Osteoblast (primary cell): ENCODE results near the gene CHSY3. TPM values are rescaled to one million over a fixed set of nuclear protein-coding genes. Genes with fewer than 3 reads are reported as not detected.

Experiments
- DNase-seq: peaks from one replicate; pipeline ENCODE4 v3.0.0; 2011; ENCODE audit warnings: low spot score, mixed read lengths; ENCODE audit not compliant: insufficient read length; ENCODE audit errors: missing footprints
- H2AFZ ChIP-seq: 2 replicates; pipeline ENCODE4 v1.6.0; 2011; ENCODE audit warnings: mild to moderate bottlenecking, low read length
- H3K27ac ChIP-seq: 2 replicates; pipeline ENCODE4 v1.5.1; 2011; ENCODE audit warnings: mild to moderate bottlenecking, low read depth, low read length, moderate library complexity
- H3K27me3 ChIP-seq: 2 replicates; pipeline ENCODE4 v1.6.0; 2012; ENCODE audit warnings: mild to moderate bottlenecking, control low read depth, inconsistent platforms, low read length, moderate library complexity; ENCODE audit not compliant: insufficient read depth
- H3K36me3 ChIP-seq: 2 replicates; pipeline ENCODE4 v1.5.1; 2011; ENCODE audit warnings: mild to moderate bottlenecking, low read length, control low read depth, moderate library complexity; ENCODE audit not compliant: insufficient read depth
- H3K4me1 ChIP-seq: 2 replicates; pipeline ENCODE4 v1.5.1; 2011; ENCODE audit warnings: mild to moderate bottlenecking, low read length, control low read depth, moderate library complexity; ENCODE audit not compliant: insufficient read depth
- H3K4me2 ChIP-seq: 2 replicates; pipeline ENCODE4 v1.6.0; 2011; ENCODE audit warnings: mild to moderate bottlenecking, low read length; ENCODE audit not compliant: insufficient read depth
- H3K4me3 ChIP-seq: fragments of 200-600 bp; sonication (generic); 3 replicates; pipeline ENCODE4 v1.5.1; 2012; ENCODE audit warnings: mild to moderate bottlenecking, low read length, inconsistent platforms; ENCODE audit not compliant: insufficient read depth
- H3K79me2 ChIP-seq: 2 replicates; pipeline ENCODE4 v1.6.0; 2012; ENCODE audit warnings: mild to moderate bottlenecking, low read length, control low read depth, inconsistent platforms; ENCODE audit not compliant: insufficient read depth
- H3K9me3 ChIP-seq: 2 replicates; pipeline ENCODE4 v1.5.1; 2011; ENCODE audit warnings: low read depth, low read length, control low read depth
- H4K20me1 ChIP-seq: 2 replicates; pipeline ENCODE4 v1.6.0; 2012; ENCODE audit warnings: mild to moderate bottlenecking, low read length, control low read depth; ENCODE audit not compliant: insufficient read depth
- CTCF ChIP-seq: IDR thresholded peaks from 2 replicates; pipeline ENCODE4 v1.5.1; 2011; ENCODE audit warnings: mild to moderate bottlenecking, low read depth, low read length, moderate library complexity; ENCODE audit errors: extremely low read depth
- total RNA-seq: library from RNA; depleted of rRNA; stranded (reverse); fragments of >200 nt; gene quantifications from 2 replicates; pipeline ENCODE4 v1.2.3, GENCODE V29; 2012

The CHSY3 gene
- total RNA-seq, 1 donor: 12.3 TPM

DNA sequence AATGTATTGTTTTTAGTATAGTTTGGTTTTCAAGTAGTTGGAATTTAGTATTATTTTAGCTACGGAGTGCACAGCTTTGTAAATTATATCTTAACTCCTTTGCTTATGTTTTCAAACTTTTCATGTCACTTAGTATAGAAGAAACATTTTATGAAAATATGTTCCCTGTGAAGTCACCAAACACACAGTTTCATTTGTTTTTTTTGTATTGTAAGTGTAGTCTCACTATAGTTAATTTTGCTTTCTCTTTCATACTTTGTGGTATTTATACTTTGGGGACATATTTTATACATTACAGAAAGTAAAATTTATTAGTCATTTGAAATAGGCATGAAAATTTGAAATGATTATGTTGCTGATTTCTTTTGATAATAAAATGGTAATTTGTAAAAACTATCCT lies 5.0 kb downstream of the CHSY3 start:
- Histone ChIP-seq H3K9me3 (no peaks in the 10 kb centered on the region), H2AFZ (no peak overlapping the region), H3K27ac (no peak overlapping the region), H3K36me3 (no peaks in the 10 kb centered on the region), H3K4me3 (no peak overlapping the region), H3K27me3 (no peaks in the 10 kb centered on the region), H3K79me2 (peaks cover 10% of the 10 kb centered on the region), H4K20me1 (peaks cover 3% of the 10 kb centered on the region), H3K4me1 (peaks cover 26% of the 10 kb centered on the region), H3K4me2 (peak overlapping the region; percentile 47)
- TF ChIP-seq CTCF: no peak
- no peak for DNase-seq

GRCh38 chr5:129912601-129913255 lies 8.5 kb downstream of the CHSY3 start:
- H3K27me3 ChIP-seq: no peaks in the 10 kb centered on the region
- no peaks in the 10 kb centered on the region for H3K9me3 ChIP-seq
- H3K4me3 ChIP-seq: no peak overlapping the region
- no peak overlapping the region for H2AFZ ChIP-seq
- TF ChIP-seq CTCF: no peak
- no peak overlapping the region for H3K27ac ChIP-seq
- H4K20me1 ChIP-seq: no peaks in the 10 kb centered on the region
- peaks cover 8% of the 10 kb centered on the region for H3K4me1 ChIP-seq
- H3K36me3 ChIP-seq: no peaks in the 10 kb centered on the region
- H3K4me2 ChIP-seq: no peak overlapping the region
- no peak for DNase-seq
- H3K79me2 ChIP-seq: peaks cover 6% of the 10 kb centered on the region

DNA sequence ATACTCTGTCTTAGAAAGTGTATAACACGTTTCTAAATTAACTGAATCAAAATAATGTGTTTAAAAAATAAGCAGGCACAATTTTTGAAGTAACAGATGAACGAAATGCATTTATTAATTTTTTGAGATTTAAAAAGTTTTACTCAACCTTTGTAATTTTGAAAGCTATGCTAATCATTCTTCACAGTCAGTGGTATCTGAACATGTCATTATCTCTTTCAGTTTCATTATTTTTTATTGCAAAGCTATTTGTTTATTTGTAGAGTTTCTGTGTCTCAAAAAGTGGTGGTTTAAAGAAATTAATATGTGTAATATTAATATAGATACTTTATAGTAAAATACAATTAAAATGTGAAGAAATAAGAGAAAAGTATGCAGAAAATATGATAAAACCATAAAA lies 11.2 kb downstream of the CHSY3 start:
- no peaks in the 10 kb centered on the region for H3K4me1 ChIP-seq
- no peak overlapping the region for H3K27ac ChIP-seq
- no peak overlapping the region for H2AFZ ChIP-seq
- no peak for TF ChIP-seq CTCF
- DNase-seq: no peak
- H3K4me2 ChIP-seq: no peak overlapping the region
- H3K36me3 ChIP-seq: no peaks in the 10 kb centered on the region
- no peaks in the 10 kb centered on the region for H3K9me3 ChIP-seq
- no peaks in the 10 kb centered on the region for H3K27me3 ChIP-seq
- H3K4me3 ChIP-seq: no peak overlapping the region
- H3K79me2 ChIP-seq: no peaks in the 10 kb centered on the region
- no peaks in the 10 kb centered on the region for H4K20me1 ChIP-seq

DNA sequence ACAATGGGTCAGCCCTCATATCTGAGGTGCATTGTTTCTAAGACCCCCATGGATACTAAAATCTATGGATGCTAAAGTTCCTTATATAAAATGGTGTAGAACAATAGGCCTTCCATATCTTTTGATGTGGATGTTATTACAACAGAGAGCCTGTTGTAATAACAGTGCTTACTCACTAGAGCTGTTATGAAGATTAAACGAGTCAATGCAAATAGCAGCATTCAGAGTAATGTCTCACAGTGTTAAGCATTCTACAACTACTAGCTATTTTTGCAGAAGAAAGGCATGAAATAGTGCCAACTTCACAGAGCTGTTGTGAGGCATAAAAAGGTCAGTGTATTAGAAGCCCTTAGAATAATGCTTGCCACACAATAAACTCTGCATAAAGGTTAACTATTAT lies 13.0 kb downstream of the CHSY3 start:
- H3K79me2 ChIP-seq: no peaks in the 10 kb centered on the region
- H3K4me3 ChIP-seq: no peak overlapping the region
- no peaks in the 10 kb centered on the region for H3K27me3 ChIP-seq
- no peak for TF ChIP-seq CTCF
- no peak for DNase-seq
- H3K27ac ChIP-seq: no peak overlapping the region
- no peaks in the 10 kb centered on the region for H4K20me1 ChIP-seq
- H3K4me1 ChIP-seq: no peaks in the 10 kb centered on the region
- no peaks in the 10 kb centered on the region for H3K36me3 ChIP-seq
- no peak overlapping the region for H2AFZ ChIP-seq
- H3K4me2 ChIP-seq: no peak overlapping the region
- no peaks in the 10 kb centered on the region for H3K9me3 ChIP-seq
